ENCODE results near the gene UGT2A1.

GRCh38 chr4:69568787-69569186 is 84.3 kb downstream of the UGT2A1 start:
- no peak for TF ChIP-seq CTCF (conservative IDR thresholded peaks at IDR 0.05; ENCODE audit: low read length)
- TF ChIP-seq EZH2phosphoT487 (IDR thresholded peaks at IDR 0.05; ENCODE audit: borderline replicate concordance, low read depth, low read length): no peak

Data from OCI-LY7 (cell line).